Endodermal cell (in vitro differentiated cells): ENCODE results near the gene SMC1A. TPM values are rescaled to one million over a fixed set of nuclear protein-coding genes. Genes with fewer than 3 reads are reported as not detected.

Experiments used
- DNase-seq: peaks from one replicate; pipeline ENCODE4 v3.0.0-alpha.2; 2017
- H3K27ac ChIP-seq: 2 replicates; pipeline ENCODE4 v1.5.1; 2013; ENCODE audit warnings: mild to moderate bottlenecking, low read depth, low read length, moderate library complexity
- H3K27me3 ChIP-seq: 2 replicates; pipeline ENCODE4 v1.6.1; 2013; ENCODE audit warnings: mild to moderate bottlenecking, low read length, moderate library complexity; ENCODE audit not compliant: insufficient read depth, control insufficient read depth, poor library complexity, severe bottlenecking
- H3K36me3 ChIP-seq: 2 replicates; pipeline ENCODE4 v1.7.0; 2013; ENCODE audit warnings: mild to moderate bottlenecking, low read length, moderate library complexity; ENCODE audit not compliant: control insufficient read depth, insufficient read depth
- H3K4me1 ChIP-seq: one replicate; pipeline ENCODE4 v1.7.0; 2013; ENCODE audit warnings: low read length; ENCODE audit not compliant: control insufficient read depth, insufficient read depth
- H3K4me3 ChIP-seq: 2 replicates; pipeline ENCODE4 v1.5.1; 2013; ENCODE audit warnings: mild to moderate bottlenecking, low read length, moderate library complexity
- H3K9ac ChIP-seq: 2 replicates; pipeline ENCODE4 v1.6.1; 2013; ENCODE audit warnings: mild to moderate bottlenecking, low read length, moderate library complexity; ENCODE audit not compliant: poor library complexity, severe bottlenecking; ENCODE audit errors: extremely low read depth
- H3K9me3 ChIP-seq: 2 replicates; pipeline ENCODE4 v1.6.1; 2013; ENCODE audit warnings: mild to moderate bottlenecking, low read length, moderate library complexity; ENCODE audit not compliant: control insufficient read depth
- H3K27ac Mint-ChIP-seq: 2 replicates; pipeline ENCODE4 v1.8.0; 2020; ENCODE audit warnings: mixed read lengths
- H3K27me3 Mint-ChIP-seq: 2 replicates; pipeline ENCODE4 v1.8.0; 2021; ENCODE audit warnings: mild to moderate bottlenecking, mixed read lengths; ENCODE audit not compliant: insufficient read depth
- H3K36me3 Mint-ChIP-seq: 2 replicates; pipeline ENCODE4 v1.8.0; 2020; ENCODE audit warnings: low read depth, mixed read lengths
- H3K4me1 Mint-ChIP-seq: 2 replicates; pipeline ENCODE4 v1.8.0; 2020; ENCODE audit warnings: mixed read lengths
- H3K4me3 Mint-ChIP-seq: 2 replicates; pipeline ENCODE4 v1.8.0; 2020; ENCODE audit warnings: mild to moderate bottlenecking, moderate library complexity, mixed read lengths
- H3K9me3 Mint-ChIP-seq: 2 replicates; pipeline ENCODE4 v1.8.0; 2020; ENCODE audit warnings: mild to moderate bottlenecking, mixed read lengths
- WGBS, 2 experiments: methylation state at CpG; one replicate each; pipeline versions ENCODE4 v1.1.5 to v1.1.7; 2013; ENCODE audit warnings: missing lambda C conversion rate in 2 of 2, mixed read lengths in 1 of 2; ENCODE audit not compliant: insufficient coverage in 1 of 2, insufficient read length in 1 of 2; 5-methylcytosine and 5-hydroxymethylcytosine counted together
- total RNA-seq, 2 donors: library from RNA; stranded (reverse); fragmentation: NEBNext Ultra II Directional in 1 of 2; extraction: Animal tissue kit (Norgen Biotek cat#: 25700) in 1 of 2; gene quantifications; 2 replicates in 1 of 2; 3 replicates in 1 of 2; pipeline ENCODE4 v1.2.1, GENCODE V29; 2021
- TF ChIP-seq, protein P1 (sequence below): fragments of 200-600 bp; sonication (generic); conservative IDR thresholded peaks from 2 replicates; pipeline ENCODE4 v1.5.0; 2021; ENCODE audit warnings: antibody characterized with exemption, mild to moderate bottlenecking

SMC1A gene
- total RNA-seq, 2 donors from 2014 or later: 89.0 to 121 TPM

GRCh38 chrX:53357799-53358530, 64.5 kb downstream of the SMC1A start:
- H3K4me3 Mint-ChIP-seq: no peak overlapping the region
- peaks cover 61% of the 10 kb centered on the region for H3K9me3 Mint-ChIP-seq
- 50 to 66% methylated on average over 2 to 6 of the region's 8 CpGs for WGBS, 2 experiments
- H3K27ac Mint-ChIP-seq: no peak overlapping the region
- no peak overlapping the region for H3K9ac ChIP-seq
- H3K27ac ChIP-seq: no peak overlapping the region
- TF ChIP-seq, protein P1, sequence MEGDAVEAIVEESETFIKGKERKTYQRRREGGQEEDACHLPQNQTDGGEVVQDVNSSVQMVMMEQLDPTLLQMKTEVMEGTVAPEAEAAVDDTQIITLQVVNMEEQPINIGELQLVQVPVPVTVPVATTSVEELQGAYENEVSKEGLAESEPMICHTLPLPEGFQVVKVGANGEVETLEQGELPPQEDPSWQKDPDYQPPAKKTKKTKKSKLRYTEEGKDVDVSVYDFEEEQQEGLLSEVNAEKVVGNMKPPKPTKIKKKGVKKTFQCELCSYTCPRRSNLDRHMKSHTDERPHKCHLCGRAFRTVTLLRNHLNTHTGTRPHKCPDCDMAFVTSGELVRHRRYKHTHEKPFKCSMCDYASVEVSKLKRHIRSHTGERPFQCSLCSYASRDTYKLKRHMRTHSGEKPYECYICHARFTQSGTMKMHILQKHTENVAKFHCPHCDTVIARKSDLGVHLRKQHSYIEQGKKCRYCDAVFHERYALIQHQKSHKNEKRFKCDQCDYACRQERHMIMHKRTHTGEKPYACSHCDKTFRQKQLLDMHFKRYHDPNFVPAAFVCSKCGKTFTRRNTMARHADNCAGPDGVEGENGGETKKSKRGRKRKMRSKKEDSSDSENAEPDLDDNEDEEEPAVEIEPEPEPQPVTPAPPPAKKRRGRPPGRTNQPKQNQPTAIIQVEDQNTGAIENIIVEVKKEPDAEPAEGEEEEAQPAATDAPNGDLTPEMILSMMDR: no peak
- H3K36me3 Mint-ChIP-seq: peaks cover 2% of the 10 kb centered on the region
- no peaks in the 10 kb centered on the region for H3K27me3 ChIP-seq
- H3K36me3 ChIP-seq: no peaks in the 10 kb centered on the region
- no peaks in the 10 kb centered on the region for H3K4me1 ChIP-seq
- no peak overlapping the region for H3K4me3 ChIP-seq
- no peaks in the 10 kb centered on the region for H3K27me3 Mint-ChIP-seq
- no peaks in the 10 kb centered on the region for H3K9me3 ChIP-seq
- H3K4me1 Mint-ChIP-seq: no peaks in the 10 kb centered on the region
- DNase-seq: no peak

- no peaks in the 10 kb centered on the region for H3K4me1 ChIP-seq
- H3K27me3 ChIP-seq: no peaks in the 10 kb centered on the region
- Mint-ChIP-seq H3K27me3 (no peaks in the 10 kb centered on the region), H3K36me3 (peaks cover 2% of the 10 kb centered on the region), H3K9me3 (peaks cover 70% of the 10 kb centered on the region), H3K4me3 (no peak overlapping the region), H3K27ac (no peak overlapping the region), H3K4me1 (no peaks in the 10 kb centered on the region)
- no peak overlapping the region for H3K9ac ChIP-seq
- 82 to 91% methylated on average over 6 to 14 of the region's 14 CpGs for WGBS, 2 experiments
- no peaks in the 10 kb centered on the region for H3K9me3 ChIP-seq
- no peak overlapping the region for H3K4me3 ChIP-seq
- TF ChIP-seq, protein P1: no peak
- no peaks in the 10 kb centered on the region for H3K36me3 ChIP-seq
- H3K27ac ChIP-seq: no peak overlapping the region
- DNase-seq: peak; percentile 60
Observed at GRCh38 chrX:53356186-53356585, 66.3 kb downstream of the SMC1A start.

DNA sequence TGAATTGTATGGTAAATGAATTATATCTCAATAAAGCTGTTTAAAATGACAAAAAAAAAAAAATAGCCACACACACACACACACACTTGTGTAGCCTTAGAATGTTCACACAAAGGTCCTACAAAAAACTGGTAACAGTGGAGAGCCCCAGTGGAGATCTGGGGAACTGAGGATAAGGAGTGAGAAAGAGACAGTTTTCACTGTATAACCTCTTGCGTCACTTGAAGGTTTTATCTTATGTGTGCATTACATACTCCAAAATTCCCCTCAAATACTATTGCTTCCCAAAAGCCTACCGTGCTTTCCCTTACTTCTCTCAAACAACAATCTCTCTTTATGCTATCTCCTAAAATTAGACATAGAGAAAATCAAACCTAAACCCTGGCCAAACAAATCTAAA, 67.8 kb downstream of the SMC1A start:
- no peak overlapping the region for H3K27ac ChIP-seq
- no peak overlapping the region for H3K4me3 Mint-ChIP-seq
- H3K36me3 ChIP-seq: no peaks in the 10 kb centered on the region
- H3K4me1 ChIP-seq: no peaks in the 10 kb centered on the region
- H3K27me3 ChIP-seq: no peaks in the 10 kb centered on the region
- no peak overlapping the region for H3K27ac Mint-ChIP-seq
- no peaks in the 10 kb centered on the region for H3K36me3 Mint-ChIP-seq
- no peaks in the 10 kb centered on the region for H3K4me1 Mint-ChIP-seq
- TF ChIP-seq, protein P1: peak; percentile 38
- H3K4me3 ChIP-seq: no peak overlapping the region
- DNase-seq: no peak
- no peaks in the 10 kb centered on the region for H3K27me3 Mint-ChIP-seq
- peaks cover 74% of the 10 kb centered on the region for H3K9me3 Mint-ChIP-seq
- 82 to 94% methylated on average over 2 of the region's 2 CpGs for WGBS, 2 experiments
- no peak overlapping the region for H3K9ac ChIP-seq
- no peaks in the 10 kb centered on the region for H3K9me3 ChIP-seq
